Cardiac muscle cell (in vitro differentiated cells and primary cell): Measurements from ENCODE around the gene ATPAF1. TPM values are rescaled to one million over a fixed set of nuclear protein-coding genes. Genes with fewer than 3 reads are reported as not detected.

ENCODE experiments used
- DNase-seq, 2 donors: peaks; one replicate each; pipeline versions ENCODE4 v3.0.0 to v3.0.0-alpha.2; 2010 to 2017; ENCODE audit warnings: low read depth in 1 of 2, low spot score in 1 of 2
- H3K27ac ChIP-seq: fragments of 200-600 bp; sonication (generic); 2 replicates; pipeline ENCODE4 v1.5.1; 2016
- H3K27me3 ChIP-seq: fragments of 200-600 bp; sonication (generic); 2 replicates; pipeline ENCODE4 v1.6.0; 2016; ENCODE audit warnings: control low read depth
- H3K36me3 ChIP-seq: fragments of 200-600 bp; sonication (generic); 2 replicates; pipeline ENCODE4 v1.5.1; 2016; ENCODE audit warnings: control low read depth
- H3K4me1 ChIP-seq: fragments of 200-600 bp; sonication (generic); 2 replicates; pipeline ENCODE4 v1.8.1; 2017; ENCODE audit warnings: low read depth, mild to moderate bottlenecking, mixed run types
- H3K4me3 ChIP-seq: fragments of 200-600 bp; sonication (generic); 2 replicates; pipeline ENCODE4 v1.5.1; 2016; ENCODE audit warnings: mild to moderate bottlenecking
- H3K9me3 ChIP-seq: fragments of 200-600 bp; sonication (generic); 2 replicates; pipeline ENCODE4 v1.5.1; 2017; ENCODE audit warnings: low read depth, mild to moderate bottlenecking, control low read depth
- CTCF ChIP-seq: IDR thresholded peaks from 2 replicates; pipeline ENCODE4 v1.5.1; 2012; ENCODE audit warnings: low read depth, mild to moderate bottlenecking, low read length
- polyA plus RNA-seq: library from polyadenylated mRNA; unstranded; fragments of >200 nt; fragmentation: Nextera tagmentation; extraction: Ambion mirVana; gene quantifications from 2 replicates; pipeline ENCODE4 v1.2.1, GENCODE V29; 2016
- total RNA-seq: library from RNA; depleted of rRNA; stranded (reverse); fragments of >200 nt; gene quantifications from 2 replicates; pipeline ENCODE4 v1.2.3, GENCODE V29; 2016

Gene ATPAF1
- total and polyA plus RNA-seq, 2 experiments from 2014 or later = 83.6 to 120 TPM

- no peaks in the 10 kb centered on the region for H3K4me1 ChIP-seq
- H3K36me3 ChIP-seq = peaks cover 11% of the 10 kb centered on the region
- no peaks in the 10 kb centered on the region for H3K9me3 ChIP-seq
- no peak for TF ChIP-seq CTCF
- no peak overlapping the region for H3K27ac ChIP-seq
- H3K27me3 ChIP-seq = no peaks in the 10 kb centered on the region
- no peak overlapping the region for H3K4me3 ChIP-seq
- no peak for DNase-seq
Observed at GRCh38 chr1:46646331-46646730, 21.8 kb downstream of the ATPAF1 start.

GRCh38 chr1:46645815-46646214 lies 22.3 kb downstream of the ATPAF1 start:
- H3K4me3 ChIP-seq = no peak overlapping the region
- H3K27ac ChIP-seq = no peak overlapping the region
- TF ChIP-seq CTCF = no peak
- peaks cover 11% of the 10 kb centered on the region for H3K36me3 ChIP-seq
- H3K9me3 ChIP-seq = no peaks in the 10 kb centered on the region
- no peaks in the 10 kb centered on the region for H3K4me1 ChIP-seq
- H3K27me3 ChIP-seq = no peaks in the 10 kb centered on the region
- no peak for DNase-seq

DNA sequence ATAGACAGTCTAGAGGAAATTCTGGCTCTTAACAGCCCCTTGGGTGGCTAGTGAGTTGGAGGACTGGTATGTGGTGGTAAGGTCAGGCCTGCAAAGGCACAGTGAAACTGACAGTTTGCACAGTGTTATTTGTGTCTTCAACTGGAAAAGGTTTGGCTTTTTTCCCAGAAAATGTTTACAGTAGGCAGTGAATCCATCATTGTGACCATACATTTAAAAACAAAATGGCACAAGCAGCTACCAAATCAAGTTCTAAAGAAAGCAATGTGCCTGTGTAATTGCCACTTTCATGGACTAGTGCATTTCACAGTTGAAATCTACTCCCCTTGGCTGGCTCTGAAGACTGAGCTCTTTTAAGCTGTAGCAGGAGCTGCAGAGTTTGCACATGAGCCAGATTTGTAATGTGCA lies 24.8 kb downstream of the ATPAF1 start:
- Histone ChIP-seq H3K27me3 (no peaks in the 10 kb centered on the region), H3K4me1 (no peaks in the 10 kb centered on the region), H3K9me3 (no peaks in the 10 kb centered on the region), H3K36me3 (peaks cover 13% of the 10 kb centered on the region), H3K4me3 (no peak overlapping the region), H3K27ac (no peak overlapping the region)
- no peak for TF ChIP-seq CTCF
- DNase-seq = peak in 1 of 2 donors; percentile 82

GRCh38 chr1:46642115-46642680 lies 26.0 kb downstream of the ATPAF1 start:
- no peaks in the 10 kb centered on the region for H3K9me3 ChIP-seq
- H3K27ac ChIP-seq = no peak overlapping the region
- H3K27me3 ChIP-seq = no peaks in the 10 kb centered on the region
- no peaks in the 10 kb centered on the region for H3K4me1 ChIP-seq
- H3K4me3 ChIP-seq = no peak overlapping the region
- peaks cover 13% of the 10 kb centered on the region for H3K36me3 ChIP-seq
- TF ChIP-seq CTCF = no peak
- no peak for DNase-seq

GRCh38 chr1:46639547-46639946 lies 28.6 kb downstream of the ATPAF1 start:
- H3K36me3 ChIP-seq = peaks cover 24% of the 10 kb centered on the region
- no peaks in the 10 kb centered on the region for H3K9me3 ChIP-seq

More at GRCh38 chr1:46639547-46639946, 28.6 kb downstream of the ATPAF1 start:
- Histone ChIP-seq H3K27me3 (no peaks in the 10 kb centered on the region), H3K4me1 (no peaks in the 10 kb centered on the region), H3K4me3 (no peak overlapping the region), H3K27ac (no peak overlapping the region)
- TF ChIP-seq CTCF = no peak
- no peak for DNase-seq
